Measurements from ENCODE around the gene SNX10.

SNX10 gene

DNA sequence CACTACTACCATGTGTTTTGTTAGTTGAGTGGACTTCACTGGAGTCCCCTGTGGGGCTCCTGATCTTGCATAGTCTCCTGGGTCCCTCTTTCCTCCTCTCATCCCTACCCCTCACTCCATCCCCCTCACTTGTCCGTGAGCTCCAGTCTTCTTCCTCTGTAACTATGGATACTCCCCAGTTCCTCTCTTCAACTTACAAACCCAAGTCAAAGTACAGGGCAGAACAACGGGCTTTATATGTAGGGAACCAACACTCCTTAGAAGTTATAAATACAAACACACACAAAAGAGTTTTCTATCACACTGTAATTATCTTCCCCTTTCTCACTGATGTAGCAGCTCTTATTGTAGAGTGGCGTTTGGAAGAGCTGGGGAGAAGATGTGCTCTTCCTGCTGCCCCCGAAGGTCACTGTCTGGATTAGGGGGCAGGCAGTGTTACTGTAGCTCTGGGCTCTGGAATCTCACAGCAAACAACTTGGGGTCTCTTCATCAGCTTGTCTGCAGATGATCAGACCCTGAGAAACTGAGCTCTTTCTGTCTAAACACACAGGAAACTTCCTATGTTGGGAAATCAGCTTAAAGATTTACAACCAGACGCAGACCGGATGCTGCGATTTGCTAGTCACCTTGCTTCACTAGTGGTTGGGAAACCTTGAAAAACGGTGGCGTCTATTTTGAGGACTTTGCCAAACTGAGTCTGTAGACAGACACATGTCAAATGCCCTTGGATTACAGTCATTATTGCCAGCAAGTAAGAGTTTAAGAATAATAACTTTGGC lies 13.6 kb downstream of the SNX10 start:
- no peak for DNase-seq

DNA sequence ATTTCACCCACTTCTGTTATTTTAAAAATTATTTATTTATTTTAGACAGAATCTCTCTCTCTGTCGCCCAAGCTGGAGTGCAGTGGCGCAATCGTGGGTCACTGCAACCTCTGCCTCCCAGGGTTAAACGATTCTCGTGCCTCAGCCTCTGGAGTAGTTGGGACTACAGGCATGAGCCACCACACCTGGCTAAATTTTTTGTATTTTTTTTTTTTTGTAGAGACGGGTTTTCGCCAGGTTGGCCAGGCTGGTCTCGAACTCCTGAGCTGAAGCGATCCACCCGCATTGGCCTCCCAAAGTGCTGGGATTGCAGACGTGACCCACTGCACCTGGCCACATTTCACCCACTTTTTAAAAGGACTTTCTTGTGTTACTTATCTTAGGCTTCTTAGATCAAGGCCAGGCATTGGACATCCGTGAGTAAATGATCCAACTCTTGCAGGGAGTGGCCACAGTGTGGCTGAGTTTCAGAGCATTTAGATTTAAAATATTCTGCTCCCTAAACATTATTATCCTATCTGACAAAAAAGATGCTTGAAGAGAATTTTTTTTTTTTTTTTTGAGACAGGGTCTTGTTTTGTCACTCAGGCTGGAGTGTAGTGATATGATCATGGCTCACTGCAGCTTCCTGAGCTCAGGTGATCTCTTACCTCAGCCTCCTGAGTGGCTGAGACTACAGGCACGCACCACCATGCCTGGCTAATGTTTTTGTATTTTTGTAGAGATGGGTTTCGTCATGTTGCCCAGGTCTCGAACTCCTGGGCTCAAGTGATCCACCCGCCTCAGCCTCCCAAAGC lies 14.4 kb downstream of the SNX10 start:
- no peak for DNase-seq

DNA sequence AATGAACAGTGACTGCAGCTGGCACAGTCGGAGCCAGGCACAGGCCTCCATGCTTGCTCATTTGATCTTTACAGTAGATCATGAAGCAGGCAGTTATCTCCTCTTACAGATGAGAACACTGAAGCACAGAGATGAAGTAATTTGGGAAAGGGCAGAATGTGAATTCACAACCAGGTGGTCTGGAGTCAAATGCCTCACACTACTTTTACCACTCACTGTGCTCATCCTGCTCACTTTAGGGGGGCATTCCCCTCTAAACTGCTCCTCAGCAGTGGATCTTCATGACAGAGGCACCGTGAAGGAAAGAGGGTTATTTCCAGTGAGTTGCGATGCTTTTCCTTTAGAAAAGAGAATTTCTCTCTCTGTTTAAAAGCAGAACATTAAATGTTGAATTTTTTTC lies 15.1 kb downstream of the SNX10 start:
- no peak for DNase-seq

DNA sequence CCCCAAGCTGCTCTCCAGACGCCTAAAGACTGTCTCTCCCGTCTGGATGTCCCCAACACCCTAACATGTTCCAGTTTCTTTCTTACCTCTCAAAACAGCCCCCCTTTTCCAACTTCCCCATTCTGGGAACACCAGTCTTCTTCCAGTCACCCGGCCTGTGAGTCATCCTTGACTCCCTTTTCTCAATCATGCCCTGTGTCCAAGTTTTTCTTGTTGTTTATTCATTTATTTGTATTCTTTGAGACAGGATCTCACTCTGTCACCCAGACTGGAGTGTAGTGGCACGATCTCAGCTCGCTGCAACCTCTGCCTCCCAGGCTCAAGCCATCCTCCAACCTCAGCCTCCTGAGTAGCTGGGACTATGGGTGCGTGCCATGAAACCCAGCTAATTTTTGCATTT lies 15.6 kb downstream of the SNX10 start:
- DNase-seq, result no peak

DNA sequence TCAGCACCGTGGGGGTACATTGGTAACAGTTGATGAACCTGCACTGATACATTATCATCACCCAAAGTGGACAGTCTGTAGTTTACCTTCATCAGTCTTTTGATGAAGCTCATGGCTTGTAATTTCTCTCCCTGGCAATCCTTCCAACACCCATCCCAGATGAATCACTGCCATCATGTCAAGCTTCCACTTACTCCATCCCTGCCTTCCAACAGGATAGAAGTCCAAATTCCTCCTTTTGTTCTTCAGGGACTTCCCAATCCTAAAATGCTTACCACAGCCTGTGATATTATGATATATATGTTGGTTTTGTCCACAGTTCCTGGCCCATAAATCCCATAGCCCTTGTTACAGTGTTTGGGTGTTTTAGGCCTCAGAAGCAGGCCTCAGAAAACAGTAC lies 16.1 kb downstream of the SNX10 start:
- no peak for DNase-seq

DNA sequence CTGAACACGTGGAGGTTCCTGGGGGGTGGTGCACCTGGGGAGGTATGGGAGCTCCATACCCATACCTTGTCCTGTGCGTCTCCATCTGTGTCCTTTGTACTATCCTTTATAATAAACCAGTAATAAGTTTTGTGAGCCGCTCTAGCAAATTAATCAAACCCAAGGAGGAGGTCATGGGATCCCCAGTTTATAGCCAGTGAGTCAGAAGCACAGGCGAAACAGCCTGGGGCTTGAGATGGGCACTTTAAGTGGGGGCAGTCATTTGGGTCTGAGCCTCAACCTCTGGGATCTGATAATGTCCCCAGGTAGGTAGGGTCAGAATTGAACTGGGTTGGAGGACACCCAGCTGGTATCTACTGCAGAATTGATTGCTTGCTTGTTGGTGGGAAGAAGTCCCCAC lies 16.9 kb downstream of the SNX10 start:
- DNase-seq, result no peak

DNA sequence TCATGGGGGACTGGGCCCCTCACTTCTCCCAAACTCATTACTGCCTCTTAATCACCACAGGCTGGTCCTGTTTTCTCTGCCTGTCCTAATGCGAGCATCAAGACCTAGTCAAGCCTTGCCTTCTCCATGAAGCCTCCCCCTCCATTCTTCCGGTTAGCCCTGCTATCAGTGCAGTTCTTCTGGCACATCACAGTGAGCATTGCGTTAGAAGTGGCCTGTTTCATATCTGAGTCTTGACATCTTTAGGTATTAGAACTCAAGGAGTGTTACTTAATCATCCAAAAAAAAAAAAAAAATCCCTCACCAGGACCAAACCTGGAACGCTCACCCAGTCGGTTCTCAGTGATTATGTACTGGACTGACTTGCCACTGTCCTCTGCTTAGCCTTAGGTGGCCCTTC lies 17.4 kb downstream of the SNX10 start:
- no peak for DNase-seq

DNA sequence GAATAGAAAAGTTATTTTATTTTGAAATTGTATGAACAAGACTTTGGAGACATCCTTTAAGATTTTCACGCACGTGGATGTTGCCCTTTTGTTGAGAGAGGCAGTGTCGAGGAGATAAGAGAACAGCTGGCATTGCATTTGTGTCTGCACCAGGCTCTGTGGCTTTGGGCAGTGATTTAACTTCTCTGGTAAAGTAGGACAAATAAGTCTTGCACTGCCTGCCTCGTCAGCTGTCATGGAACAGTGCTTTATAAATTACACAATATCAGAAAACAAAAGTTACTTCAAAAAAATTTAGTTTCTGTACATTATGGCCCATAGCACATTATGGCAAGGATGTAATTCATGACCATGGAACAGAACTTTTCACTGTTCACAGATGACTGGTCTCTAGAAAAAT lies 20.1 kb downstream of the SNX10 start:
- no peak for DNase-seq

DNA sequence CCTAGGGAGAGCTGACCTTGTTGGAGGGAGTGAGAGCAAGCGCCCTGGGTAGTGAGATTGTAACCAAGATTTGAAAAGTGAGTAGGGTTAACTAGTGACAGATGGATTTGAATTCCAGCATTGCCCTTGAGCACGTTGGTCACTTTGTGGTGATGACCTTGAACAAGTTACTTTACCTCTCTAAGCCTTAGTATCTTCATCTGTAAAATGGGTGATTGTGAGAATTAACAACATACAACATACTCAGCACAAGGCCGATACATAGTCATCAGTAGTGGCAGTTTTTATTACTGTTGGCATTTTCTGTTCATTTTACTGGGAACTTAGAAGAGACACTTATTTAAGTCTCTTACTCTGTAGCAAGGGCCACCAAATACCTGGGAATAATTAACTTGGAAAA lies 25.5 kb downstream of the SNX10 start:
- DNase-seq, result no peak

DNA sequence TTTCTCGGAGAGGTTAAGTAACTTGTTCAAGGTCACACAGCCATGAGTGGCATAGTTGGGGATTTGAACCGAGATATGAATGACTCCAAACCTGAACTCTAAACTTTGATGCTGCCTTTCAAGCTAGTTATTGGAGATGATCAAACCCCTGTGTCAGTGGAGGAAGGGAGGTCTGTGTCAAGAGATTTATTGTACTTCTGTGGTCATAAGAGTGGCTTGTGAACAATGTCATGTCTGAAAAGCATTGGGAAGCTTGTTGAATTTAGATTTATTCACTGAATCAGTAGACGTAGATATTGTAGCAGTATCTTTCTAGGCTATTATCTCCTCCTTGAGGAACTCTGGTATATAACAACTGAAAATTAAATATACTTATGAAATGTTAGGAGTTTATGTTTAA lies 27.3 kb downstream of the SNX10 start:
- no peak for DNase-seq

DNA sequence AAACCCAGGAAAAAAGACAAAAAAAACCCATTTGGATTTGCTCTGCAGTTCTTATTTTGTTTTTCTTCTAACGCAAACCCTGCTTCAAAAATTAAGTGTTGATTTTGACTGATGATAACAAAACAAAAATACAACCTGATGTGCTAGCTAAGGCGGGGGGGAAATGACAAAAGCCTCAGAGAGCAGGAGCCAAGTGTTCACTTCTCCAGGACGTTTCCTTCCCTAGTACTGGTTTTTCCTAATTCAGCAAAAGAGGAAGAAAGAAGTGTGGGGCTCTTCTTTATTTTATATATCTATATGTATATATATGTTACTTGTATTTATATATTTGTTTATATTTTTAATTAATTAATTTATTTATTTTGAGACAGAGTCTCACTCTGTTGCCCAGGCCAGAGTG lies 28.0 kb downstream of the SNX10 start:
- DNase-seq, result no peak

DNA sequence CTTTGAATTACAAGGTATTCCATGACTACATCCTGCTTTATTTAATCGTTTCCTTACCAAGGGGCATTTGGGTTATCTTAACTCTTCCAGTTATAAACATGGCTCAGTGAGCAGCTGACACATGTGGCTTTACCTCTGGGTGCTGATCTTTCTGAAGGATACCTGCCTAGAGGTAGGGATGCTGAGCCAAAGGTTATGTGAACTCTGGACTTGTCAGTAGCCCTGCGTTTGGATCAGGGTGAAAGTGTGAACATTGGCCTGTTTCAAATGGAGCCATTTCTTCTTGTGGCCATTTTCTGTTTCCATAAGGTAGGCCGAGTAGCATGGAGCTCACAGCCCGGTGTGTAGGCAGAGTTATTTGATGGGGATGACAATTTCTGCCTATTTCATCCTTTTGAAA lies 29.2 kb downstream of the SNX10 start:
- no peak for DNase-seq

DNA sequence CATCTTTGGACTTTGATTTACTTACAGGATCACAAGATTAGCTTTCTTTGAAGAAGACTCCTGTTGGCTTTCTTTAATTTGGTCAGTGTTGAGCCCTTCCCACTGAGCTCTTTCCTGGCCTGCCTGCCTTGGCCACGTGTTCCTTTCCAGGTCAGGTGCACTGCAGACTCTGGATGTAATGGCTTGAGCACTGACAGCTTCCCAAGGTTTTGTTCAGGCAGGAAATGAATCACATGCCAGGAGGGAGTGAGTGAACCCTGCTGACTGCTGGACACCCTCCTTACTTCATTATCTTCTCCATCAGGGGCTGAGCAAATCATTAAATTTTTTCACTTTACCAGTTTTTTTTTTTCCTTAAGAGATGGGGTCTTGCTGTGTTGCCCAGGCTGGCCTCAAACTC lies 29.8 kb downstream of the SNX10 start:
- DNase-seq, result no peak

DNA sequence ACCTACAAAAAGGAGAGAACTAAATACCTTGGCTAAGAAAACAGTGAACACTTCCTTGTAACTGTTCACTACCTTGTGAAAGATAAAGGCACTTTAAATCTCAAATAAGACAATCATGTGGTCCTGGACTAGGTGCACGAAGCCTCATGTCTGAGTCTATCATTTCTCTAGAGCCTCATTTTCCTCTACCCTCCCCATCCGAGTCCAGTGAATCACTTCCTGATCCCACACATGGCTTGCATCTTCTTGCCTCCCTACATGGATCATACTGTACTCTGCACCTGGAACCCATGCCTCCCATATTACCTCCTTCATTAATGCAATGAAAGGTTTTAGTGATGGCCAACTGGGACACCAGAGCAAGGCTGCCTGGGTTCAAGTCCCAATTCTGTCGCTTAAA lies 34.5 kb downstream of the SNX10 start:
- DNase-seq, result no peak

DNA sequence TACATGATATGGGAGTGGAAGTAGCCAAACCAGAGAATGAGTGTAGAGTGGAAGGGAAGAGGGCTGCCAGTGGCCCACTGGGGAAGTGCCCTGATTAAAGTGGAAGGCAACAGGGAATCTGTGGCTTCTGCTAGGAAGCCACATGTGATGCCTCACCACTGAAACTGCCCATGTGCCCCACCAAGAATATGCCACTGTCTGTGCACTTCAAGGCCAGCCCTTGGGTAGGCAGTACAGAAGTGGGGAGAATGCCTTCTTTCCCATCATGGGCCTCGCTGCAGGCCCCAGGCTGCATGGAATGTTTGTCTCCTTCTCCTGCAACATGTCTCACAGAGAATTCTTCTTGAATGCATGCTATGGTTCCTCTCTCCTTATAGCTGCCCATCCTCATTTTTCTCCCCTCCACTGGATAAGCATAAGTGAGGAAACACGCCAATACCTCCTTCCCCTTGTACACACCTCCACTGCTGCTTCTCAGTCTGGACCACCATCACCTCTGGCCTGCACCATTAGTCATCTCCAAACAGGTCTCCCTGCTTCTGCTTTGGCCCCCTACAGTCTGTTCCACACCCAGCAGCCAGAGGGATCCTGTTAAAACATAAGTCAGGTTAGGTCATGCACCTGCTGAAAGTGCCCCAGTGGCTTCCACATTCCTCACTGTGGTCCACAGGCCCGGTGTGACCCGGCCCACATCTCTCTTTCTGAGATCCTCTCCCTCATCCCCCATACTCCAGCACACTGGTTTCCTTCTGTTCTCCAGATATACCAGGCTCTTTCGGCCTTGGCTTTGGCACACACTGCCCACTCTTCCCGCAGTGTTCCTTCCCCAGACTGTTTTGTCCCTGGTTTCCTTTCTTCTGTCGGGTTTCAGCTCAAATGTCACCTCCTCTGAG lies 37.1 kb downstream of the SNX10 start:
- no peak for DNase-seq

DNA sequence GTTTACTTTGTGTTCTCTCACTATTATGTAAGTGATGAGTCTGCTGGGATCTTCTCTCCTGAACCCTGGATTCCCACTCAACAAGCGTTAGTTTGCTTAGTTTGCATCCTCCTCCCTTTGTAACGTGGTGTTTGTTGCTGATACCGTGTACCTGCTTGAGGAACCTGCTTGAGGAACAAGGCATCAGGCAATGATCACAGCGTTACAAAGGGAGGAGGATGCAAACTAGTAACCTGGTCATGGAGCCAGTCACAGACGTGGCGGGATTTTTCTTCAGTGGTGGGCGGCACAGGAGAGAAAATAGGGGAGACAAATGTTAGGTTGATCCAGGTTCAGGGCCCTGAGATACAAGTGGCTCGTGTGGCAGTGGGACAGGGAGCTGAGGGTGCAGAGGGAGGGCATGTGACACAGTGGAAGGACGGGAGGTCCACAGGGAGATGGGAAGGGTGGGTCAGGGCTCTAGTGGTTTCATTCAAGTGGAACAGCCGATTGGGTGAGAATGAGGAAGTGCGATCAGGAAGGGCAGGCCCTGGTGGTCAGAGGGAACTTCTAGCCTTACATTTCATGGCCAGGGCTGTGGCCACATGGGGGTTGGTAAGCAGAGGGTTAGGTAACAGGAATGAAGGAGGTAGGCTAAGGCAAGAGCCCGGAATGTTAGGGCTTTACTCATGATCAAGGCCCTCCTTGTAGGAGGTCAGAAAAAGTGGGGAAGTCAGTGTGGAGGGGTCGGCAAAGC lies 38.0 kb downstream of the SNX10 start:
- no peak for DNase-seq

DNA sequence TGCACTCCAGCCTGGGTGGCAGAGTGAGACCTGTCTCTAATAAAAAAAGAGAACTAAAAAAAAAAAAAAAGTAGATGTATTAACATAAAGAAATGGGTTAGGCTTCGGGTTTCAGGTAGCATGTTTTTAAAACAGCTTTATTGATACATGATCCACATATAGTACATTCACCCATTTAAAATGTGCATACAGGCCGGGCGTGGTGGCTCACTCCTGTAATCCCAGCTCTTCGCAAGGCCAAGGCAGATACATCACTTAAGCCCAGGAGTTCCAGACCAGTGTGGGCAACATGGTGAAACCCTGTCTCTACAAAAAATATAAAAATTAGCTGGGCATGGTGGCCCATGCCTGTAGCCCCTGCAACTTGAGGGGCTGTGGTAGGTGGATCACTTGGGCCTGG lies 39.5 kb downstream of the SNX10 start:
- DNase-seq, result no peak

DNA sequence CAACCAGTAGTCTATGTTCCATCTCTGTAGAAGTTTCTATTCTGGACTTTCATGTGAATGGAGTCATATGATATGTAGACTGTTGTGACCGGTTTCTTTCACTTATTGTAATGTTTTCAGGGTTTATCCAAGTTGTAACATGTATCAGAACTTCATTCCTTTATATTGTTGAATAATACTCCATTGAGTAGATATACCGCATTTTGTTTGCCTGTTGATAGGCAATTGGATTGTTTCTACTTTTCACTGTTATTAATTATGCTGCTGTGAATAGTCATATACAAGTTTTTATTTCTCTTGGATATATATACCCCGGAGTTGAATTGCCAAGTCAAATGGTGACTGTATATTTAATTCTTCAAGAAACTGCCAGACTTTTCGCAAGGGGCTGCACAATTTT lies 40.1 kb downstream of the SNX10 start:
- no peak for DNase-seq

DNA sequence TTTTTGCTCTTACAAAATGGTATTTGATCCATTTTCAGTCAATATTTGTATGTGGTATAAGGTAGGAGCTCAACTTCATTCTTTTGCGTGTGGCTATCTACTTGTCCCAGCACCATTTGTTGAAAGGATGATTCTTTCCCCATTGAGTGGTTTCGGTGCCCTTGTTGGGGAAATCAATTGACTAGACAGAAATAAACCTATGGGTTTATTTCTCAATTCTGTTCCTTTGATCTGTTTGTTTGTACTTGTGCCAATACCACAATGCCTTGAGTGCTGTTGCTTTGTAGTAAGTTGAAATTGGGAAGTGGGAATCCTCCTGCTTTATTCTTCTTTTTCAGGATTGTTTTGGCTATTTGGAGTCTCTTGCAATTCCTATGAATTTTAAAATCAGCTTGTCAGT lies 41.0 kb downstream of the SNX10 start:
- no peak for DNase-seq

DNA sequence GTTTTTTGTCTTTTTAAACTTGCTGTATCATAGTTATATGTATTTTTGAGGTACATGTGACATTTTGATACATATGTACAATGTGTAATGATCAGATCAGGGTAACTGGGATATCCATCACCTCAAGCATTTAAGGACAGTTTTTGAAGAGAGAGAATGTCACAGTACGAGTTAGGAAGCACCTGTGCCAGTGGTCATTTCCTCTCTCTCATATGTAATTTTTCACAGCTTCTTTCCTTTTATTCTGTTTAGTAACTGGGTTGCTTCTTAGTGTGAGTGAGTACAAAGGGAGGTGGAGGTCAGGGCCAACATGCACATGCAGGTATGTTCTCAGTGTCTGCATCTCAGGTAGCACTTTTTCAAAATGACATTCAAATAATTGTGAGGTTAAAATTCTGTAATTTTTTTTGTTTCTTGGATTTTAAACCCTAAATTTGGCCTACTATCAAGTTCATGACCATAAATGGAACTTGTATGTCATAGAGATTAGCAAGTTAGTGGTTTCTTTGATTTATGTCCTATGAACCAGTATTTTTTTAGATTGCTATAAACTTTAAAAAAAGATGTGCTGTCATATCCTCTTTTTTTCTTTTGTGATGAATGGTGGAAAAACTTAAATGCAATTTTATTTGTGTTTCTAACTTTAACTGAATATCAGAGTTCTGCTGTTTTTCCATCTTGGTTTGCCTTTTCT lies 42.7 kb downstream of the SNX10 start:
- DNase-seq, result no peak

DNA sequence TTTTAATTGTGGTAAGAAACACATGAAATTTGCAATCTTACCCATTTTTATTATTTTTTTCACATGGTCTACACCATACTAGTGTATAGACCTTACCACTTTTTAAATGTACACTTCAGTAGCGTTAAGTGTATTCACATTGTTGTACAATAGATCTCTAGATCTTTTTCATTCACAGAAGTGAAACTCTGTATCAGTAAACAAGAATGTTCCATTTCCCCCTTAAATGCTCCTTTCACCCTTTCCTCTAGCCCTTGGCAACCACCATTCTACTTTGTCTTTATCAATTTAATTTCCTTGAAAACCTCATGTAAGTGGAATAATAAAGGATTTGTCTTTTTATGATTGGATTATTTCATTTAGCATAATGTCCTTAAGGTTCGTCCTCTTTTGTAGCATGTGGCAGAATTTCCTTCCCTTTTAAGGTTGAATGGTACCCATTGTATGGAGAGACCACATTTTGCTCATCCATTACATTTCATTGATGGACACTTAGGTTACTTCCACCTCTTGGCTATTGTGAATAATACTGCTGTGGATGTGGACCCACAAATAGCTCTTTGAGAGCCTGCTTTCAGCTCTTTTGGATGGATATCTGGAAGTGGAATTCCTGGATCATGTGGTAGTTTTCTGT lies 45.7 kb downstream of the SNX10 start:
- DNase-seq, result no peak
